Parathyroid adenoma (tissue), 2 donors: ENCODE results near the gene KLHL10.

Source experiments
- H2AFZ ChIP-seq: fragments of 300-600 bp; sonication (generic); one replicate; pipeline ENCODE4 v1.7.0; 2017; ENCODE audit warnings: antibody characterized with exemption, mild to moderate bottlenecking
- H3K27ac ChIP-seq: fragments of 300-600 bp; sonication (generic); one replicate; pipeline ENCODE4 v1.7.0; 2017
- H3K27me3 ChIP-seq: fragments of 300-600 bp; sonication (generic); one replicate; pipeline ENCODE4 v1.7.0; 2017; ENCODE audit warnings: low read length; ENCODE audit not compliant: control insufficient read depth, insufficient read depth
- H3K36me3 ChIP-seq: fragments of 300-600 bp; sonication (generic); one replicate; pipeline ENCODE4 v1.7.0; 2017; ENCODE audit warnings: low read length; ENCODE audit not compliant: control insufficient read depth, insufficient read depth
- H3K4me1 ChIP-seq: fragments of 300-600 bp; sonication (generic); one replicate; pipeline ENCODE4 v1.7.0; 2017; ENCODE audit warnings: control low read depth
- H3K4me2 ChIP-seq: fragments of 300-600 bp; sonication (generic); one replicate; pipeline ENCODE4 v1.7.0; 2017; ENCODE audit warnings: low read length
- H3K4me3 ChIP-seq: fragments of 300-600 bp; sonication (generic); one replicate; pipeline ENCODE4 v1.7.0; 2017; ENCODE audit warnings: low read depth, low read length
- H3K79me2 ChIP-seq: fragments of 300-600 bp; sonication (generic); one replicate; pipeline ENCODE4 v1.7.0; 2017; ENCODE audit warnings: control low read depth
- H3K9ac ChIP-seq: fragments of 300-600 bp; sonication (generic); one replicate; pipeline ENCODE4 v1.7.0; 2017; ENCODE audit warnings: mild to moderate bottlenecking
- H3K9me3 ChIP-seq: fragments of 300-600 bp; sonication (generic); one replicate; pipeline ENCODE4 v1.7.0; 2017; ENCODE audit warnings: low read length; ENCODE audit not compliant: control insufficient read depth
- TF ChIP-seq, protein P1 (sequence below): fragments of 300-600 bp; sonication (generic); IDR thresholded peaks from one replicate; pipeline ENCODE4 v1.7.0; 2017; ENCODE audit warnings: antibody characterized with exemption, mild to moderate bottlenecking
- donor health status: primary hyperparathyroidism.

The KLHL10 gene

DNA sequence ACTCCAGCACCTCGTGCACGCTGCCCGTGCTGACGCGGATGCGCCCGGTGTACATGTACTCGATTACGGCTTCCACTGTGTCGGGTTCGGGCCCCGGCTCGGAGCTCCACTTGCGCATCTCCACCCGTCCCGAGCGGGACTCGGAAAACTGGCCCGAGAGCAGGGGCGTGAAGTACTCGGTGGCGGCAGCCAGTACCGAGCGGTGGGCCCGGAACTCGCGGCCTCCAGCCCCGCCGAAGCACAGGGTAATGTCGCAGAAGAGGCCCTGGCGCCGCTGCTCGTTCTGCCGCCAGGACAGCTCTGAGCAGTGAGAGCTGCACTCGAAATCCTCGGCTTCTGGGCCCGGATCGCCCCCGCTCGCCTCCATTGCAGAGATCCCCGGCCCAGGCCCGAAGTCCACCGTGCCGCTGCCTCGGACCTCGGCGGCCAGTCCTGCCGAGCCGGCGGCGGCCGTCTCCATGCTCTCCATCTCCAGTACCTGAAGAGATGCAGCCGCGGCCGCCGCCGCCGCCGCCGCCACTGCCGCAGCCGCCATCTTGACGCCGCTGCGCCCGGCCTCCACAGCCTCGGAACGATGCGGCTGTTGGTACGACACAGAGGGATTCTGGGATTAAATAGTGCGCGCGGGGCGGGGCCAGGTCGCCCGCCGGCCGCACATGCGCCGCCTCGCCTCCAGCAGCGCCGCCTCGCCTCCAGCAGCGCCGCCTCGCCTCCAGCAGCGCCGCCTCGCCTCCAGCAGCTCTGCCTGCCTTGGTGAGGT lies 27.4 kb downstream of the KLHL10 start, which contains the start of gene KLHL11:
Gene KLHL11 (minus strand): TSS at position 588 of the 760 bp plus-strand sequence. CDS start 53 bp downstream, at position 535.
- H3K9me3 ChIP-seq: no peaks in the 10 kb centered on the region
- H3K27ac ChIP-seq: peak within 1 kb of the TSS; percentile 66
- TF ChIP-seq, protein P1, sequence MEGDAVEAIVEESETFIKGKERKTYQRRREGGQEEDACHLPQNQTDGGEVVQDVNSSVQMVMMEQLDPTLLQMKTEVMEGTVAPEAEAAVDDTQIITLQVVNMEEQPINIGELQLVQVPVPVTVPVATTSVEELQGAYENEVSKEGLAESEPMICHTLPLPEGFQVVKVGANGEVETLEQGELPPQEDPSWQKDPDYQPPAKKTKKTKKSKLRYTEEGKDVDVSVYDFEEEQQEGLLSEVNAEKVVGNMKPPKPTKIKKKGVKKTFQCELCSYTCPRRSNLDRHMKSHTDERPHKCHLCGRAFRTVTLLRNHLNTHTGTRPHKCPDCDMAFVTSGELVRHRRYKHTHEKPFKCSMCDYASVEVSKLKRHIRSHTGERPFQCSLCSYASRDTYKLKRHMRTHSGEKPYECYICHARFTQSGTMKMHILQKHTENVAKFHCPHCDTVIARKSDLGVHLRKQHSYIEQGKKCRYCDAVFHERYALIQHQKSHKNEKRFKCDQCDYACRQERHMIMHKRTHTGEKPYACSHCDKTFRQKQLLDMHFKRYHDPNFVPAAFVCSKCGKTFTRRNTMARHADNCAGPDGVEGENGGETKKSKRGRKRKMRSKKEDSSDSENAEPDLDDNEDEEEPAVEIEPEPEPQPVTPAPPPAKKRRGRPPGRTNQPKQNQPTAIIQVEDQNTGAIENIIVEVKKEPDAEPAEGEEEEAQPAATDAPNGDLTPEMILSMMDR: no peak
- no peaks in the 10 kb centered on the region for H3K4me1 ChIP-seq
- H3K4me3 ChIP-seq: peak within 1 kb of the TSS; percentile 87
- no peaks in the 10 kb centered on the region for H3K27me3 ChIP-seq
- H2AFZ ChIP-seq: peak within 1 kb of the TSS; percentile 74
- peak within 1 kb of the TSS; percentile 76 for H3K4me2 ChIP-seq
- H3K9ac ChIP-seq: peak within 1 kb of the TSS; percentile 16
- peaks cover 39% of the 10 kb centered on the region for H3K79me2 ChIP-seq
- no peaks in the 10 kb centered on the region for H3K36me3 ChIP-seq

DNA sequence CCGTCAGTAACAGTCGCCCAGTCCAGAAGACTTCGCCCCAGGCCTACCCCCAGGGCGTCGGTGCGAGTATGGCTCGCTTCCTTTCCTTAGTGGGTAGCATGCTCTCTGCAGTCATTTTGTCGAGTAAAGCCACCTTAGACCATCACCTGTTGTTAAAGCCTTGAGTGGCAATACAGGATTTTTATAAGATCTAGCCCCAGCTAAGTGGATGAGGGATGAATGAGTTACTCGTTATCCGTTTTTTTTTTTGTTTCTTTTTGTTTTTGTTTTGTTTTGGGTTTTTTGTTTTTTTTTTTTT lies 27.9 kb downstream of the KLHL10 start:
- H3K36me3 ChIP-seq: no peaks in the 10 kb centered on the region
- H3K4me3 ChIP-seq: peak overlapping the region; percentile 87
- TF ChIP-seq, protein P1: no peak

DNA sequence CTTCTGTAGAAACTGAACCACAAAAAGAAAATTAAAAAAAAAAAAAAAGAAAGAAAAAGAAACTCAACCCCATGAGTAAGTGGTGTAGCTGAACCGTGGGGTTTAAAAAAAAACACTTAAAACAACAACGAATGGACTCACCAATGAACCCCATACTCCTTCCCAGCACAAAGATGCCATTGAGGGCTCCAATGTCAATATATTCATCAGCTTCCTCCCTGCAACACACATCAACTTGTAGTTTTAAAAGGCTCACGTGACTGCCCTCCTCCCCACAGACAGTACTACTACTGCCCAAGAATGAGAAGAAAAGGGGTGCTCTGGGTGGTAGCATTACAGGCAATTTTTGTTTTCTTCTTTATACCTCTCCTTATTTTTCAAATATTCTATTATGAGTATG lies 30.9 kb downstream of the KLHL10 start:
- Histone ChIP-seq H2AFZ (no peak overlapping the region), H3K4me3 (no peak overlapping the region), H3K27ac (no peak overlapping the region), H3K27me3 (no peaks in the 10 kb centered on the region), H3K79me2 (peaks cover 10% of the 10 kb centered on the region), H3K9me3 (no peaks in the 10 kb centered on the region), H3K36me3 (no peaks in the 10 kb centered on the region), H3K9ac (no peak overlapping the region), H3K4me2 (no peak overlapping the region), H3K4me1 (no peaks in the 10 kb centered on the region)
- TF ChIP-seq, protein P1: no peak

More for the DNA sequence above, 27.9 kb downstream of the KLHL10 start:
- Histone ChIP-seq H3K9ac (no peak overlapping the region), H3K9me3 (no peaks in the 10 kb centered on the region), H3K4me1 (no peaks in the 10 kb centered on the region), H3K27me3 (no peaks in the 10 kb centered on the region), H3K27ac (peak overlapping the region; percentile 21), H3K4me2 (peak overlapping the region; percentile 76), H3K79me2 (peaks cover 37% of the 10 kb centered on the region), H2AFZ (peak overlapping the region; percentile 74)

DNA sequence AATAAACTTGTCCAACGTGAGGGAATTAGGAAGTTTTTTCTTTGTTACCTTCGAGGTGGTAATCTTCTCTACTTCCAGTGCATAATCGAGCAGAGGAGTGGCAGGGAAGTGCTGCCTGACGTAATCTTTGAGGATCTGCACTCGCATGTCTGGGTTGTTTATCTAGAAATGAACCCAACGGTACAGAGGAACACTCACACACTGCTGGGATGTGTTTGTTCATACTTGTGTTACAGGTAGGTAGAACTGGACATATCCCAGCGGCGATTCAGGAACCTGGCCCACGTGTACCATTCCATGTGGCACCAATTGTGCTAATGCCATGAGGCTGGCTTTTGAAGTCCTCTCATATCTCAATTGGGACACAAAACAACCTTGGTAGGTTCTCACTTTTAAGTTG lies 31.8 kb downstream of the KLHL10 start:
- H3K9me3 ChIP-seq: no peaks in the 10 kb centered on the region
- TF ChIP-seq, protein P1: no peak
- peaks cover 4% of the 10 kb centered on the region for H3K79me2 ChIP-seq
- H3K4me3 ChIP-seq: no peak overlapping the region
- H3K4me1 ChIP-seq: no peaks in the 10 kb centered on the region
- H3K27me3 ChIP-seq: no peaks in the 10 kb centered on the region
- H3K36me3 ChIP-seq: no peaks in the 10 kb centered on the region
- no peak overlapping the region for H3K9ac ChIP-seq
- H3K27ac ChIP-seq: no peak overlapping the region
- no peak overlapping the region for H3K4me2 ChIP-seq
- H2AFZ ChIP-seq: no peak overlapping the region

DNA sequence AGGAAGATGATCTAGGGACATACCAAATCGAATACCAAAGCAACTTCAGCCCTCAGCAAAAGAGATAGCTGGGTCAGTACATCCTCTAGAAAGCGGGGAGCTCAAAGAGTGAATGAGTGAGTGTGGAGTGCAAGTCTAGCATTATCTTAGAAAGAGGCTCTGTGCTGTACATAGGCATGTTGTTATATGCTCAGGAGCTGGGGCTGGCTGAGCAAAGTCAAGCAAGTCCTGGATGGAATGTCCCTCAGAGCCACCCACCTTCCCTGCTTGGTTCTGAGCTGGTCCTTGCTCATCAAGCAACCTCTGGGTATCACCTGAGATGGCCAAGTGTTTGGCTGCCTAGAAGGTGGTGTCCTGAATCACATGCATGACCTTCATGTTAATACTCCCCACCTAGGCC lies 32.5 kb downstream of the KLHL10 start:
- Histone ChIP-seq H3K27ac (no peak overlapping the region), H3K27me3 (no peaks in the 10 kb centered on the region), H2AFZ (no peak overlapping the region), H3K9me3 (no peaks in the 10 kb centered on the region), H3K4me3 (no peak overlapping the region), H3K36me3 (no peaks in the 10 kb centered on the region), H3K4me2 (no peak overlapping the region), H3K79me2 (no peaks in the 10 kb centered on the region), H3K4me1 (no peaks in the 10 kb centered on the region), H3K9ac (no peak overlapping the region)
- TF ChIP-seq, protein P1: no peak
